Neural progenitor cell (in vitro differentiated cells): ENCODE measurements around the gene SLAMF6. TPM values are rescaled to one million over a fixed set of nuclear protein-coding genes. Genes with fewer than 3 reads are reported as not detected.

Experiments used
- DNase-seq: peaks from one replicate; pipeline ENCODE4 v3.0.0-alpha.2; 2016; ENCODE audit warnings: low spot score
- H2AFZ ChIP-seq: fragments of 200-600 bp; sonication (generic); replicated peaks from 2 replicates; pipeline ENCODE4 v1.6.1; 2016; ENCODE audit warnings: antibody characterized with exemption
- H3F3A ChIP-seq: fragments of 200-600 bp; sonication (generic); 2 replicates; pipeline ENCODE4 v1.6.1; 2016; ENCODE audit warnings: antibody characterized with exemption, low read depth
- H3K27ac ChIP-seq: fragments of 200-600 bp; sonication (generic); 2 replicates; pipeline ENCODE4 v1.5.1; 2016; ENCODE audit warnings: mild to moderate bottlenecking
- H3K27me3 ChIP-seq: fragments of 200-600 bp; sonication (generic); 2 replicates; pipeline ENCODE4 v1.6.1; 2016; ENCODE audit warnings: mild to moderate bottlenecking, moderate library complexity
- H3K36me3 ChIP-seq: fragments of 200-600 bp; sonication (generic); 2 replicates; pipeline ENCODE4 v1.5.1; 2016
- H3K4me1 ChIP-seq: fragments of 200-600 bp; sonication (generic); 2 replicates; pipeline ENCODE4 v1.6.1; 2016; ENCODE audit warnings: mixed run types
- H3K4me2 ChIP-seq: fragments of 200-600 bp; sonication (generic); 2 replicates; pipeline ENCODE4 v1.6.1; 2016
- H3K4me3 ChIP-seq: fragments of 200-600 bp; sonication (generic); 2 replicates; pipeline ENCODE4 v1.5.1; 2016
- H3K79me2 ChIP-seq: fragments of 200-600 bp; sonication (generic); 2 replicates; pipeline ENCODE4 v1.6.1; 2016; ENCODE audit warnings: low read depth
- H3K9ac ChIP-seq: fragments of 200-600 bp; sonication (generic); 2 replicates; pipeline ENCODE4 v1.6.1; 2016
- H3K9me3 ChIP-seq: fragments of 200-600 bp; sonication (generic); 2 replicates; pipeline ENCODE4 v1.5.1; 2016; ENCODE audit warnings: low read depth
- H4K20me1 ChIP-seq: fragments of 200-600 bp; sonication (generic); 2 replicates; pipeline ENCODE4 v1.6.1; 2016; ENCODE audit warnings: low read depth
- H3K27ac Mint-ChIP-seq: 3 replicates; pipeline ENCODE4 v1.8.0; 2021; ENCODE audit warnings: mixed read lengths
- H3K27me3 Mint-ChIP-seq: 2 replicates; pipeline ENCODE4 v1.8.0; 2022; ENCODE audit warnings: low read depth, mild to moderate bottlenecking, inconsistent platforms, moderate library complexity, mixed read lengths; ENCODE audit not compliant: insufficient read depth
- H3K36me3 Mint-ChIP-seq: 3 replicates; pipeline ENCODE4 v1.8.0; 2021; ENCODE audit warnings: mixed read lengths
- H3K4me1 Mint-ChIP-seq: 3 replicates; pipeline ENCODE4 v1.8.0; 2021; ENCODE audit warnings: mixed read lengths
- H3K4me3 Mint-ChIP-seq: 3 replicates; pipeline ENCODE4 v1.8.0; 2021; ENCODE audit warnings: mild to moderate bottlenecking, moderate library complexity, mixed read lengths
- H3K9me3 Mint-ChIP-seq: 3 replicates; pipeline ENCODE4 v1.8.0; 2020; ENCODE audit warnings: mixed read lengths
- EZH2 ChIP-seq: fragments of 200-600 bp; sonication (generic); IDR thresholded peaks from 2 replicates; pipeline ENCODE4 v1.6.1; 2017; ENCODE audit warnings: antibody characterized with exemption, mild to moderate bottlenecking, moderate library complexity
- EZH2phosphoT487 ChIP-seq: fragments of 200-600 bp; sonication (generic); IDR thresholded peaks from 2 replicates; pipeline ENCODE4 v1.6.1; 2017; ENCODE audit warnings: antibody characterized with exemption
- total RNA-seq: library from RNA; depleted of rRNA; stranded (reverse); fragments of >200 nt; gene quantifications from 2 replicates; pipeline ENCODE4 v1.2.3, GENCODE V29; 2015; ENCODE audit warnings: low replicate concordance
- TF ChIP-seq, protein P1 (sequence below): fragments of 200-600 bp; sonication (generic); IDR thresholded peaks from 2 replicates; pipeline ENCODE4 v1.5.1; 2017; ENCODE audit warnings: antibody characterized with exemption, mild to moderate bottlenecking

Gene SLAMF6
- total RNA-seq, 1 donor from 2014 or later = not detected

- Histone ChIP-seq H3K36me3 (no peaks in the 10 kb centered on the region), H3K4me2 (no peak overlapping the region), H3K27ac (no peak overlapping the region), H3K4me1 (no peaks in the 10 kb centered on the region), H3K79me2 (no peaks in the 10 kb centered on the region), H3K9ac (no peak overlapping the region), H4K20me1 (no peaks in the 10 kb centered on the region), H2AFZ (no peak overlapping the region), H3K4me3 (no peak overlapping the region), H3F3A (no peaks in the 10 kb centered on the region), H3K27me3 (no peaks in the 10 kb centered on the region), H3K9me3 (no peaks in the 10 kb centered on the region)
- Mint-ChIP-seq H3K4me3 (no peak overlapping the region), H3K4me1 (no peaks in the 10 kb centered on the region), H3K27me3 (peaks cover 2% of the 10 kb centered on the region), H3K27ac (no peak overlapping the region), H3K9me3 (peaks cover 23% of the 10 kb centered on the region), H3K36me3 (no peaks in the 10 kb centered on the region)
- TF ChIP-seq EZH2phosphoT487 = no peak
- no peak for TF ChIP-seq EZH2
- TF ChIP-seq, protein P1, sequence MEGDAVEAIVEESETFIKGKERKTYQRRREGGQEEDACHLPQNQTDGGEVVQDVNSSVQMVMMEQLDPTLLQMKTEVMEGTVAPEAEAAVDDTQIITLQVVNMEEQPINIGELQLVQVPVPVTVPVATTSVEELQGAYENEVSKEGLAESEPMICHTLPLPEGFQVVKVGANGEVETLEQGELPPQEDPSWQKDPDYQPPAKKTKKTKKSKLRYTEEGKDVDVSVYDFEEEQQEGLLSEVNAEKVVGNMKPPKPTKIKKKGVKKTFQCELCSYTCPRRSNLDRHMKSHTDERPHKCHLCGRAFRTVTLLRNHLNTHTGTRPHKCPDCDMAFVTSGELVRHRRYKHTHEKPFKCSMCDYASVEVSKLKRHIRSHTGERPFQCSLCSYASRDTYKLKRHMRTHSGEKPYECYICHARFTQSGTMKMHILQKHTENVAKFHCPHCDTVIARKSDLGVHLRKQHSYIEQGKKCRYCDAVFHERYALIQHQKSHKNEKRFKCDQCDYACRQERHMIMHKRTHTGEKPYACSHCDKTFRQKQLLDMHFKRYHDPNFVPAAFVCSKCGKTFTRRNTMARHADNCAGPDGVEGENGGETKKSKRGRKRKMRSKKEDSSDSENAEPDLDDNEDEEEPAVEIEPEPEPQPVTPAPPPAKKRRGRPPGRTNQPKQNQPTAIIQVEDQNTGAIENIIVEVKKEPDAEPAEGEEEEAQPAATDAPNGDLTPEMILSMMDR = no peak
- DNase-seq = no peak
These were observed 919 bp downstream of the SLAMF6 start for GRCh38 chr1:160522136-160522535.

- no peaks in the 10 kb centered on the region for H3K4me1 Mint-ChIP-seq
- no peak overlapping the region for H3K4me3 Mint-ChIP-seq
- no peaks in the 10 kb centered on the region for H3K4me1 ChIP-seq
- H2AFZ ChIP-seq = no peak overlapping the region
- TF ChIP-seq, protein P1 = no peak
- TF ChIP-seq EZH2phosphoT487 = no peak
- no peak for TF ChIP-seq EZH2
- no peaks in the 10 kb centered on the region for H4K20me1 ChIP-seq
- no peaks in the 10 kb centered on the region for H3K9me3 ChIP-seq
- no peaks in the 10 kb centered on the region for H3F3A ChIP-seq
- peaks cover 2% of the 10 kb centered on the region for H3K27me3 Mint-ChIP-seq
- no peak overlapping the region for H3K27ac Mint-ChIP-seq
- H3K9me3 Mint-ChIP-seq = peaks cover 17% of the 10 kb centered on the region
- no peaks in the 10 kb centered on the region for H3K36me3 ChIP-seq
- no peak overlapping the region for H3K4me3 ChIP-seq
- H3K79me2 ChIP-seq = no peaks in the 10 kb centered on the region
- H3K36me3 Mint-ChIP-seq = no peaks in the 10 kb centered on the region
- H3K9ac ChIP-seq = no peak overlapping the region
- H3K27me3 ChIP-seq = no peaks in the 10 kb centered on the region
- no peak overlapping the region for H3K27ac ChIP-seq
- no peak for DNase-seq
- H3K4me2 ChIP-seq = no peak overlapping the region
These were observed 1.5 kb downstream of the SLAMF6 start for GRCh38 chr1:160521554-160521953.

- H3K9me3 Mint-ChIP-seq = peaks cover 14% of the 10 kb centered on the region
- Histone ChIP-seq H3K9ac (no peak overlapping the region), H4K20me1 (no peaks in the 10 kb centered on the region), H3K36me3 (no peaks in the 10 kb centered on the region), H3K79me2 (no peaks in the 10 kb centered on the region), H3K4me2 (no peak overlapping the region), H3F3A (no peaks in the 10 kb centered on the region), H3K27me3 (no peaks in the 10 kb centered on the region), H2AFZ (peak overlapping the region; percentile 58), H3K9me3 (no peaks in the 10 kb centered on the region), H3K27ac (no peak overlapping the region), H3K4me1 (no peaks in the 10 kb centered on the region), H3K4me3 (no peak overlapping the region)
- no peak overlapping the region for H3K27ac Mint-ChIP-seq
- H3K4me3 Mint-ChIP-seq = no peak overlapping the region
- no peaks in the 10 kb centered on the region for H3K4me1 Mint-ChIP-seq
- TF ChIP-seq, protein P1 = no peak
- TF ChIP-seq EZH2 (no peak), EZH2phosphoT487 (no peak)
- no peaks in the 10 kb centered on the region for H3K36me3 Mint-ChIP-seq
- no peak for DNase-seq
- H3K27me3 Mint-ChIP-seq = peaks cover 2% of the 10 kb centered on the region
These were observed 2.1 kb downstream of the SLAMF6 start for GRCh38 chr1:160520999-160521398.
